ENCODE measurements around the gene RNF32.

The RNF32 gene

DNA sequence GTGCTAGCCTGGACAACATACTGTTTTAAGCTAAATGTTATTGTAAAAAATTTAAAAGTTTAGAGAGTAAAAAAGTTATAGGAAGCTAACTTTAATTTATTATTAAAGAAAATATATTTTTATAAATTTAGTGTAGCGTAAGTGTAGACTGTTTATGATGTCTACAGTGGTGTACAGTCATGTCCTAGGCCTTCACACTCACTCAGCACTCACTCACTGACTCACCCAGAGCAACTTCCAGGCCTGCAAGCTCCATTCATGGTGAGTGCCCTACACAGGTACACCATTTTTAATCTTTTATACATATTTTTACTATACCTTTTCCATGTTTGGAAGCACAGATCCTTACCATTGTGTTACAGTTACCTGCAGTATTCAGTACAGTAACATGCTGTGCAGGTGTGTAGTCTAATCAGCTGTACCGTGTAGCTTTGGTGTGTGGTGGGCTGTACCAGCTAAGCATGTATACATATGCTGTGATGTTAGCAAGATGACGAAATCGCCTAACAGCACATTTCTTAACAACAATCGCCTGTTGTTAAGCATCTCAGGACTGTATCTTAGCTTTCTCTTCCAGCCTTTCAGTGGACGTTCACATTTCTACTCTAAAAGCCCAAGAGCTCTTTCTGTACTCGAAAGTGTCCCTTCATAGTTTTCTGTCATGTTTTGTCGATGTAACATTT lies 12.5 kb downstream of the RNF32 start:
- no peak for TF ChIP-seq ZBTB7A (IDR thresholded peaks at IDR 0.05; ENCODE audit: low read depth)
- TF ChIP-seq REST (IDR thresholded peaks at IDR 0.05; ENCODE audit: low read depth): no peak
- TF ChIP-seq, protein P1, sequence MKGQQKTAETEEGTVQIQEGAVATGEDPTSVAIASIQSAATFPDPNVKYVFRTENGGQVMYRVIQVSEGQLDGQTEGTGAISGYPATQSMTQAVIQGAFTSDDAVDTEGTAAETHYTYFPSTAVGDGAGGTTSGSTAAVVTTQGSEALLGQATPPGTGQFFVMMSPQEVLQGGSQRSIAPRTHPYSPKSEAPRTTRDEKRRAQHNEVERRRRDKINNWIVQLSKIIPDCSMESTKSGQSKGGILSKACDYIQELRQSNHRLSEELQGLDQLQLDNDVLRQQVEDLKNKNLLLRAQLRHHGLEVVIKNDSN (IDR thresholded peaks at IDR 0.05): no peak
- TF ChIP-seq EP300 (IDR thresholded peaks at IDR 0.05; ENCODE audit: borderline replicate concordance): no peak
- TF ChIP-seq EGR1 (IDR thresholded peaks at IDR 0.05): no peak
- no peak for TF ChIP-seq NFIC (IDR thresholded peaks at IDR 0.05)
- TF ChIP-seq TAF1 (IDR thresholded peaks at IDR 0.05; ENCODE audit: low read depth): no peak
- TF ChIP-seq FOXM1 (IDR thresholded peaks at IDR 0.05; ENCODE audit: borderline replicate concordance, low read depth): no peak
- TF ChIP-seq CREB1 (IDR thresholded peaks at IDR 0.05; ENCODE audit: low read depth): no peak
- TF ChIP-seq RAD21 (IDR thresholded peaks at IDR 0.05; ENCODE audit: low read depth): no peak
- no peak for TF ChIP-seq TCF12 (IDR thresholded peaks at IDR 0.05; ENCODE audit: low read depth)
- TF ChIP-seq, protein P2, sequence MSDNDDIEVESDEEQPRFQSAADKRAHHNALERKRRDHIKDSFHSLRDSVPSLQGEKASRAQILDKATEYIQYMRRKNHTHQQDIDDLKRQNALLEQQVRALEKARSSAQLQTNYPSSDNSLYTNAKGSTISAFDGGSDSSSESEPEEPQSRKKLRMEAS (IDR thresholded peaks at IDR 0.05): no peak
- TF ChIP-seq CEBPB (IDR thresholded peaks at IDR 0.05): no peak
- TF ChIP-seq YY1 (IDR thresholded peaks at IDR 0.05; ENCODE audit: low read depth): no peak
- TF ChIP-seq TEAD4 (IDR thresholded peaks at IDR 0.05): no peak

- TF ChIP-seq YY1 (IDR thresholded peaks at IDR 0.05; ENCODE audit: low read depth): no peak
- TF ChIP-seq FOXM1 (IDR thresholded peaks at IDR 0.05; ENCODE audit: borderline replicate concordance, low read depth): no peak
- no peak for TF ChIP-seq EGR1 (IDR thresholded peaks at IDR 0.05)
- TF ChIP-seq, protein P2 (IDR thresholded peaks at IDR 0.05): no peak
- no peak for TF ChIP-seq NFIC (IDR thresholded peaks at IDR 0.05)
- TF ChIP-seq EP300 (IDR thresholded peaks at IDR 0.05; ENCODE audit: borderline replicate concordance): no peak
- TF ChIP-seq TAF1 (IDR thresholded peaks at IDR 0.05; ENCODE audit: low read depth): no peak
- no peak for TF ChIP-seq CEBPB (IDR thresholded peaks at IDR 0.05)
- no peak for TF ChIP-seq RAD21 (IDR thresholded peaks at IDR 0.05; ENCODE audit: low read depth)
- TF ChIP-seq TCF12 (IDR thresholded peaks at IDR 0.05; ENCODE audit: low read depth): no peak
- no peak for TF ChIP-seq CREB1 (IDR thresholded peaks at IDR 0.05; ENCODE audit: low read depth)
- TF ChIP-seq ZBTB7A (IDR thresholded peaks at IDR 0.05; ENCODE audit: low read depth): no peak
- TF ChIP-seq TEAD4 (IDR thresholded peaks at IDR 0.05): no peak
Measured at GRCh38 chr7:156654511-156655234, 14.1 kb downstream of the RNF32 start.

- TF ChIP-seq CREB1 (IDR thresholded peaks at IDR 0.05; ENCODE audit: low read depth): no peak
Measured at GRCh38 chr7:156655251-156655650, 14.7 kb downstream of the RNF32 start.

DNA sequence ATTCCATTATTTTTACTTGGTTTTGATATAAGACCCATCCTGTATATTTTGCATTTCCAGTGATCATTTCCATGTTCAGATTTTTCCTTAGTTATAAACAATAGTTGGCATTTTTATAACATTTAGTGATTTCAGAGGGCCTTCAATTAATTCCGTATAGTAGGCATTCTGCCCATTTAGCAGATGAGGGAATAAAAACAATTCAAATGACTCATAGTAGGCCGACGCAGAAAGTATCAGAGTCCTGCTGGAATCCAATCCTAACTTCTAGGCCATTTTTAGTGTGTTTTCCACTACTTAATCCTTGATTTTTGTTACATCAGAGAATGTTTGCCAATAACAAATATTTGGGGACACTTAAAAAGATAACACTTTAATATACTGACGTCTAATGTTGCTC lies 15.4 kb downstream of the RNF32 start:
- TF ChIP-seq RAD21 (IDR thresholded peaks at IDR 0.05; ENCODE audit: low read depth) (no peak), ZBTB7A (IDR thresholded peaks at IDR 0.05; ENCODE audit: low read depth) (no peak), NFIC (IDR thresholded peaks at IDR 0.05) (no peak), TCF12 (IDR thresholded peaks at IDR 0.05; ENCODE audit: low read depth) (no peak), EGR1 (IDR thresholded peaks at IDR 0.05) (no peak), CREB1 (IDR thresholded peaks at IDR 0.05; ENCODE audit: low read depth) (no peak), EP300 (IDR thresholded peaks at IDR 0.05; ENCODE audit: borderline replicate concordance) (no peak), FOXM1 (IDR thresholded peaks at IDR 0.05; ENCODE audit: borderline replicate concordance, low read depth) (no peak), REST (IDR thresholded peaks at IDR 0.05; ENCODE audit: low read depth) (no peak), CEBPB (IDR thresholded peaks at IDR 0.05) (no peak), YY1 (IDR thresholded peaks at IDR 0.05; ENCODE audit: low read depth) (no peak), TAF1 (IDR thresholded peaks at IDR 0.05; ENCODE audit: low read depth) (no peak), TEAD4 (IDR thresholded peaks at IDR 0.05) (no peak)
- TF ChIP-seq, protein P1 (IDR thresholded peaks at IDR 0.05): no peak
- TF ChIP-seq, protein P2 (IDR thresholded peaks at IDR 0.05): no peak

DNA sequence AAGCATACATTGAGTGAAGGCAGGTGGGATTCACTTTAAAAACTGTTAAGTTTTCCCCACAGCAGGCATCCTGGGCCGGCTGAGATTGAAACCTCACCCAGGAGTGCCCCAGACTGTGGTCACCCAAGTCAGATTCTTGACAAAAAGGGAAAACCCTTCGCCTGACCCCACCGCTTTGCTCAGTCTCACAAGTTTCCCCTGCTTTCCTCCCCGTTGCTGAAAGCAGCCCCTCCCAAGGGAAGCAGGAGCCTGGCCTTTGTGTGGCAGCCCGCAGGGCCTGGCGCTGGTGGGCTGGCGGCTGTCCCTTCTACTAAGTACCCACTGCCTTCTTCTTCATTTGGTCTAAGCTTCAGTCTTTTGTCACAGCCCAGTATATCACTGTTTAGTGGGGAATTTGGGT lies 16.0 kb downstream of the RNF32 start:
- TF ChIP-seq REST (IDR thresholded peaks at IDR 0.05; ENCODE audit: low read depth) (no peak), ZBTB7A (IDR thresholded peaks at IDR 0.05; ENCODE audit: low read depth) (no peak), YY1 (IDR thresholded peaks at IDR 0.05; ENCODE audit: low read depth) (no peak), NFIC (IDR thresholded peaks at IDR 0.05) (no peak), TAF1 (IDR thresholded peaks at IDR 0.05; ENCODE audit: low read depth) (no peak), EP300 (IDR thresholded peaks at IDR 0.05; ENCODE audit: borderline replicate concordance) (no peak), TCF12 (IDR thresholded peaks at IDR 0.05; ENCODE audit: low read depth) (no peak), CREB1 (IDR thresholded peaks at IDR 0.05; ENCODE audit: low read depth) (no peak), CEBPB (IDR thresholded peaks at IDR 0.05) (no peak), FOXM1 (IDR thresholded peaks at IDR 0.05; ENCODE audit: borderline replicate concordance, low read depth) (no peak), EGR1 (IDR thresholded peaks at IDR 0.05) (no peak), RAD21 (IDR thresholded peaks at IDR 0.05; ENCODE audit: low read depth) (no peak), TEAD4 (IDR thresholded peaks at IDR 0.05) (no peak)
- TF ChIP-seq, protein P1 (IDR thresholded peaks at IDR 0.05): no peak
- TF ChIP-seq, protein P2 (IDR thresholded peaks at IDR 0.05): no peak

All from Ishikawa (cell line).